ENCODE data around the gene UBE2D3. TPM values are rescaled to one million over a fixed set of nuclear protein-coding genes. Genes with fewer than 3 reads are reported as not detected.
"Not testable (repeated sequence)": the region's sequence is repeated elsewhere in the genome, so short reads cannot be mapped to it uniquely, and the experiment has no call there.

The UBE2D3 gene
- total RNA-seq, 4 donors from 2014 or later = 391 to 497 (median 418) TPM

DNA sequence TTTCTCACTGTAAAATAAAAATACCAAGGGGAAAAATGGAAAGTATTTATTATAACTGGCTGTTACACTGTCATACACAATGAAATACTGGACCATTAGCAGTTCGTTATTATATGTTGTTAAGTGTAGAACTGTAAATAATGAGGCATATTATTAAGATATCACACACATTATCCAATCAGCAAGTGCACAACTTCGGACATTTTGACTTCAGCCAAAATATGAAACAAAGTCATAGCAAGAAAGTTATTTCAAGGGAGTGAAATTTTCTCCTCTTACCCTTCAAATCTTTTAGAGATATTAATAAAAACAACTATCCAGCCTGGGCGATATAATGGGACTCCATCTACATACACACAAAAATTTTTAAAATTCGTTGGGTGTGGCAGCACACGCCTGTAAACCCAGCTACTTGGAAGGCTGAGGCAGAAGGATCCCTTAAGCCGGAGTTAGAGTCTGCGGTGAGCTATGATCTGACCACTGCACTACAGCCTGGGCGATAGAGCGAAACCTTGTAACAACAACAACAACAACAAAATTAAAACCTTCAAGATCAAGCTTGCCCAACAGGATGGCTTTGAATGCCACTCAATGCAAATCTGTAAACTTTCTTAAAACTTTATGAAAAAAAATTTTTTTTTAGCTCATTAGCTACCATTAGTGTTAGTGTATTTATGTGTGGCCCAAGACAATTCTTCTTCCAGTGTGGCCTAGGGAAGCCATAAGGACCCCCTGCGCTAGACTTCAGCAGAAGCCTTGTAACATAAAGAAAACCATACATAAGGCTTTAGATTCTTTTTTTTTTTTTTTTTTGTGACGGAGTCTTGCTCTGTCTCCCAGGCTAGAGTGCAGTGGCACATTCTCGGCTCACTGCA lies 40.2 kb upstream of the UBE2D3 start:
- 73 to 76% methylated on average over 12 of the region's 12 CpGs for WGBS, 2 donors
- no peak for TF ChIP-seq POLR2A (IDR thresholded peaks at IDR 0.05)
- TF ChIP-seq, protein P1, sequence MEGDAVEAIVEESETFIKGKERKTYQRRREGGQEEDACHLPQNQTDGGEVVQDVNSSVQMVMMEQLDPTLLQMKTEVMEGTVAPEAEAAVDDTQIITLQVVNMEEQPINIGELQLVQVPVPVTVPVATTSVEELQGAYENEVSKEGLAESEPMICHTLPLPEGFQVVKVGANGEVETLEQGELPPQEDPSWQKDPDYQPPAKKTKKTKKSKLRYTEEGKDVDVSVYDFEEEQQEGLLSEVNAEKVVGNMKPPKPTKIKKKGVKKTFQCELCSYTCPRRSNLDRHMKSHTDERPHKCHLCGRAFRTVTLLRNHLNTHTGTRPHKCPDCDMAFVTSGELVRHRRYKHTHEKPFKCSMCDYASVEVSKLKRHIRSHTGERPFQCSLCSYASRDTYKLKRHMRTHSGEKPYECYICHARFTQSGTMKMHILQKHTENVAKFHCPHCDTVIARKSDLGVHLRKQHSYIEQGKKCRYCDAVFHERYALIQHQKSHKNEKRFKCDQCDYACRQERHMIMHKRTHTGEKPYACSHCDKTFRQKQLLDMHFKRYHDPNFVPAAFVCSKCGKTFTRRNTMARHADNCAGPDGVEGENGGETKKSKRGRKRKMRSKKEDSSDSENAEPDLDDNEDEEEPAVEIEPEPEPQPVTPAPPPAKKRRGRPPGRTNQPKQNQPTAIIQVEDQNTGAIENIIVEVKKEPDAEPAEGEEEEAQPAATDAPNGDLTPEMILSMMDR (IDR thresholded peaks at IDR 0.05) = no peak
- intact Hi-C loops (cut with DNase I; ENCODE audit: low total_unique reads) = loop anchor here (2.0 kb wide), 1 partner anchor 39 kb away; no protein-coding TSS in a partner anchor
- H3K4me3 ChIP-seq (ENCODE audit: low read depth, poor library complexity, severe bottlenecking) = no peak overlapping the region
- no peak for DNase-seq (ENCODE audit: low spot score in 2 of 2)

DNA sequence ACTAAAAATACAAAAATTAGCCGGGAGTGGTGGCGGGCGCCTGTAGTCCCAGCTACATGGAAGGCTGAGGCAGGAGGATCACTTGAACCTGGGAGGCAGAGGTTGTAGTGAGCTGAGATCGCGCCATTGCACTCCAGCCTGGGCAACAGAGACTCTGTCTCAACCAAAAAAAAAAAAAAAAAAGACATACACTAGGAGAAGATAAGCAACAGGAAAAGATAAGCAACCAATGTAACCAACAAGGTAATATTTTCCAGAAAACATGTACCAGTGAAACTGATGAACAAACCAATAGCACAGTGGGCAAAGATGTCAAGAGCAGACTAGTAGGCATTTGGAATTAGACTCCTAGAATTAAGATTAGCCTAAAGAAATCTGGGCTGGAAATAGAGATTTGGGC lies 38.0 kb upstream of the UBE2D3 start:
- 94 to 98% methylated on average over 5 of the region's 5 CpGs for WGBS, 2 donors
- intact Hi-C loops (cut with DNase I; ENCODE audit: low total_unique reads); H3K4me3 ChIP-seq (ENCODE audit: low read depth, poor library complexity, severe bottlenecking); DNase-seq (ENCODE audit: low spot score in 2 of 2): not testable (repeated sequence)

DNA sequence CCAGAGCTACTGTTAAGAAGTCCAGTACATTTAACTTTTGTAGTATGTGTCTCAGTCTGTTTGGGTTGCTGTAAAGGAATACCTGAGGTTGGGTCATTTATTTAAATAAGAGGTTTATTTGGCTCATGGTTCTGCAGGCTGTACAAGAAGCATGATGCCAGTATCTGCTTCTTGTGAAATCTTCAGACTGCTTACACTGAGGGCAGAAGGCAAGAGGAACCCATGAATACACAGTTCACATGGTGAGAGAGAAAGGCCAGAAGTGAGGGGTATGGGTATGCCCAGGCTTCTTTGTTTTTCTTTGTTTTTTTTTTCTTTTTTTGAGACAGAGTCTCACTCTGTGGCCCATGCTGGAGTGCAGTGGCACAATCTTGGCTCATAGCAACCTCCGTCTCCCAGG lies 35.4 kb upstream of the UBE2D3 start:
- TF ChIP-seq, protein P1 (IDR thresholded peaks at IDR 0.05) = no peak
- no peak for TF ChIP-seq POLR2A (IDR thresholded peaks at IDR 0.05)
- H3K4me3 ChIP-seq (ENCODE audit: low read depth, poor library complexity, severe bottlenecking) = no peak overlapping the region
- 90 to 96% methylated on average over 1 of the region's 1 CpG for WGBS, 2 donors
- intact Hi-C loops (cut with DNase I; ENCODE audit: low total_unique reads) = no loop called here
- DNase-seq (ENCODE audit: low spot score in 2 of 2) = no peak

DNA sequence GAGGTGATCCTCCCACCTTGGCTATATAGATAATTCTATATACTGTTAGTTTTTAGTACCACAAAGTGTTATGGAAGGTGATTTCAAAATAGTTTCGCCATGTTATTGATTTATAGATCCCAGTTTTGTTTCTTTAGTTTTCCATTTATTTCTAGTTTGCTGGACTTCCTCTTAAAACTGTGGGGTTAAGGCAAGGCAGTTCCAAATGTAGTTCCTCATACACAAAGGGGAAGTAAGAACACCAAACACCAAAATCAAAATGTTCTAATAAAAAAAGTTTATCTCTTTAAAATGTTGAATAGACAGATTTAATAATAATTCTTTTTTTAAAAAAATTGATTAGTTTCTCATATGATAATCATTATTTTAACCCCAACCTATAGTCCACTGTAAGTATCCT lies 34.7 kb upstream of the UBE2D3 start:
- 92% methylated on average over 1 of the region's 1 CpG for WGBS, 2 donors
- no peak overlapping the region for H3K4me3 ChIP-seq (ENCODE audit: low read depth, poor library complexity, severe bottlenecking)
- DNase-seq (ENCODE audit: low spot score in 2 of 2) = no peak
- TF ChIP-seq, protein P1 (IDR thresholded peaks at IDR 0.05) = no peak
- no peak for TF ChIP-seq POLR2A (IDR thresholded peaks at IDR 0.05)
- intact Hi-C loops (cut with DNase I; ENCODE audit: low total_unique reads) = no loop called here

DNA sequence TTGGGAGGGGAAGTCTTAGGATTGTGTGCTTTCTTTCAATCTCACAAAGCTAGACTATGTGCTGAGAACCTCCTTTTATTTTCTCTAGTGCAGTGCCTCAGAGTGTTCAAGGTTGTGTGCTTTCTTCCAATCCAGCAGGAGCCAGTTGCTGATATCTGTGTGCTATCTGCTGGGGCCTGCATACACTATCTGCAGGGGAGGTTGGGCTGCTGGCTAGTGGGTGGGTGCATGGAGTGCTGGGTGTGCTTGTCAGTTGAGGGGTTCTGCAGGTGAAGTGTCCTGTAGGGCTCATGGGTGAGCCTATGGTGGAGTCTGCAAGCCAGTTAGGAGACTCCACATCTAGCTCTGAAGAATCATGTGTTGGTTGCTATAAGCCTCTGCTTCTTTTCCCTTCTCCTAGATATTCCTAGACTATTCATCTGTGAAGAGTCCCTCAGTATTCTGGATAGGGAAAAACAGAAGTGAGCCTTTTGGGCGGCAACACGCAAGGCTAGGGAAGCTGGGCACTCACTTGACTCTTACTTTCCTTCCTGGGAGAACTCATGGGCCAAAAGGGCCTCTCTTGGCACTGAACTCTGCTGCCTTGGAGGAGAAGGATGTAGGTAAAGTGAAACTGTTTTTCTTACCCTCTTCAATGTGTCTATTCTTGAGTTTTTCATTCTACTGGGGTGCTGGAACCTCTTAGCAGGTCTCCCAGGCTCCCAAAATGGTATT lies 33.4 kb upstream of the UBE2D3 start:
- DNase-seq (ENCODE audit: low spot score in 2 of 2) = no peak
- H3K4me3 ChIP-seq (ENCODE audit: low read depth, poor library complexity, severe bottlenecking) = no peak overlapping the region
- TF ChIP-seq, protein P1 (IDR thresholded peaks at IDR 0.05) = no peak
- no peak for TF ChIP-seq POLR2A (IDR thresholded peaks at IDR 0.05)
- intact Hi-C loops (cut with DNase I; ENCODE audit: low total_unique reads) = no loop called here
- WGBS, 2 donors = 92 to 96% methylated on average over 2 of the region's 2 CpGs

DNA sequence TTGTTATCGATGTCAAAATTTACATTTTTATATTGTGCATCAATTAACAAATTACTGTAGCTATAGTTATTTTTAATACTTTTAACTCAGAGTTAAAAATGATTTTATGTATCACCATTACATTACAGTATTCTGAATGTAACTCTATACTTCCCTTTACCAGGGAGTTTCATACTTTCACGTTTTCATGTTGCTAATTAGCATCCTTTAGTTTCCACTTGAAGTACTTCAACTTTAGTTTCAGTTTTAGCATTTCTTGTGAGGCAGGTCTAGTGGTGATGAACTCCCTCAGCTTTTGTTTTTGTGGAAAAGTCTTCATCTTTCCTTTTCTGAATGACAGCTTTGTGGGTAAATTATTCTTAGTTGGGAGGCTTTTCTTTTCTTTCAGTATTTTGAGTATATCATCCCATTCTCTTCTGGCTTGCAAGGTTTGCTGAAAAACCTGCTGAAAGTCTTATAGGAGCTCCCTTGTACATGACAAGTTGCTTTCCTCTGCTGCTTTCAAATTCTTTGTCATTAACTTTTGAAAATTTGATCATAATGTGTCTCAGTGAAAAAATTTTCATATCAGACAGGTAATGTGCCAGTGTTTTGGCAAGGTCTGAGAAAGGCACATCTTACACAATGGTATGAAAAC lies 31.6 kb upstream of the UBE2D3 start:
- DNase-seq (ENCODE audit: low spot score in 2 of 2) = no peak
- no peak overlapping the region for H3K4me3 ChIP-seq (ENCODE audit: low read depth, poor library complexity, severe bottlenecking)
- WGBS, 2 donors = 83 to 91% methylated on average over 2 of the region's 2 CpGs
- intact Hi-C loops (cut with DNase I; ENCODE audit: low total_unique reads) = no loop called here
- TF ChIP-seq, protein P1 (IDR thresholded peaks at IDR 0.05) = no peak
- TF ChIP-seq POLR2A (IDR thresholded peaks at IDR 0.05) = no peak
